Peyer's patch (tissue), 4 donors: ENCODE measurements around the gene FAM222A.

ENCODE experiments used
- POLR2A ChIP-seq, 2 donors: fragments of 450-650 bp; IDR thresholded peaks; one replicate each; pipeline ENCODE4 v1.5.1; 2017; ENCODE audit warnings: antibody characterized with exemption in 2 of 2, mild to moderate bottlenecking in 2 of 2, moderate library complexity in 2 of 2
- TF ChIP-seq, protein P1 (sequence below), 6 experiments: fragments of 450-650 bp in 4 of 6; fragments of 200-600 bp in 2 of 6; sonication (generic) in 1 of 6; IDR thresholded peaks; one replicate each; pipeline ENCODE4 v1.5.1; 2017 to 2019; ENCODE audit warnings: antibody characterized with exemption in 6 of 6, mild to moderate bottlenecking in 3 of 6, moderate library complexity in 1 of 6

GRCh38 chr12:109711596-109712461, 1.8 kb upstream of the FAM222A start:
- no peak for TF ChIP-seq POLR2A (IDR thresholded peaks at IDR 0.05)
- TF ChIP-seq, protein P1, sequence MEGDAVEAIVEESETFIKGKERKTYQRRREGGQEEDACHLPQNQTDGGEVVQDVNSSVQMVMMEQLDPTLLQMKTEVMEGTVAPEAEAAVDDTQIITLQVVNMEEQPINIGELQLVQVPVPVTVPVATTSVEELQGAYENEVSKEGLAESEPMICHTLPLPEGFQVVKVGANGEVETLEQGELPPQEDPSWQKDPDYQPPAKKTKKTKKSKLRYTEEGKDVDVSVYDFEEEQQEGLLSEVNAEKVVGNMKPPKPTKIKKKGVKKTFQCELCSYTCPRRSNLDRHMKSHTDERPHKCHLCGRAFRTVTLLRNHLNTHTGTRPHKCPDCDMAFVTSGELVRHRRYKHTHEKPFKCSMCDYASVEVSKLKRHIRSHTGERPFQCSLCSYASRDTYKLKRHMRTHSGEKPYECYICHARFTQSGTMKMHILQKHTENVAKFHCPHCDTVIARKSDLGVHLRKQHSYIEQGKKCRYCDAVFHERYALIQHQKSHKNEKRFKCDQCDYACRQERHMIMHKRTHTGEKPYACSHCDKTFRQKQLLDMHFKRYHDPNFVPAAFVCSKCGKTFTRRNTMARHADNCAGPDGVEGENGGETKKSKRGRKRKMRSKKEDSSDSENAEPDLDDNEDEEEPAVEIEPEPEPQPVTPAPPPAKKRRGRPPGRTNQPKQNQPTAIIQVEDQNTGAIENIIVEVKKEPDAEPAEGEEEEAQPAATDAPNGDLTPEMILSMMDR (IDR thresholded peaks at IDR 0.05): no peak
